Stimulated activated naive CD4-positive, alpha-beta T cell (primary cell): ENCODE results near the gene ITGB3.

ENCODE experiments used
- DNase-seq, 6 experiments: peaks; one replicate each; lab custom pipeline; 2025; lab: John Stamatoyannopoulos, UW

Gene ITGB3

DNA sequence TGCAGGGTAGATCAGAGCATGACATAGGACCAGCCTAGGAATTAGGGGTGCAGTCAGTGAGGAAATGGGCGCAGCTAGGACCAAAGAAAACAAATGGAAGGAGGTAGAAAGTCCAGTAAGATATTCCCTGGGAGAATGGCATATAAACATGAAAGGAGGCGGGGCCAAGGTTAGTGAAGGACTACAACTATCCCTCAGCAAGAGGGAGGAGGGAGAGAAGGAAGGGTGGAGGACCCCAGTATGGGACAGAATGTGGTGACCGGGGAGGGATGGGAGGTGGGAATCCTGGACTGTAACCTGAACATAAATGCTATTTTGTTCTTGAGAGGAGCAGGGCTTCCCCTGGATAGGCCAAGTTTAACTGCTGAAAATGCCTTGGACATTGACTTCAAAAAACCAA is 22.8 kb downstream of the ITGB3 start:
- no peak for DNase-seq

GRCh38 chr17:47276868-47277267 is 23.2 kb downstream of the ITGB3 start:
- no peak for DNase-seq

GRCh38 chr17:47277921-47278320 is 24.3 kb downstream of the ITGB3 start:
- DNase-seq = no peak

- DNase-seq = no peak
These were observed 24.9 kb downstream of the ITGB3 start for GRCh38 chr17:47278561-47278960.

DNA sequence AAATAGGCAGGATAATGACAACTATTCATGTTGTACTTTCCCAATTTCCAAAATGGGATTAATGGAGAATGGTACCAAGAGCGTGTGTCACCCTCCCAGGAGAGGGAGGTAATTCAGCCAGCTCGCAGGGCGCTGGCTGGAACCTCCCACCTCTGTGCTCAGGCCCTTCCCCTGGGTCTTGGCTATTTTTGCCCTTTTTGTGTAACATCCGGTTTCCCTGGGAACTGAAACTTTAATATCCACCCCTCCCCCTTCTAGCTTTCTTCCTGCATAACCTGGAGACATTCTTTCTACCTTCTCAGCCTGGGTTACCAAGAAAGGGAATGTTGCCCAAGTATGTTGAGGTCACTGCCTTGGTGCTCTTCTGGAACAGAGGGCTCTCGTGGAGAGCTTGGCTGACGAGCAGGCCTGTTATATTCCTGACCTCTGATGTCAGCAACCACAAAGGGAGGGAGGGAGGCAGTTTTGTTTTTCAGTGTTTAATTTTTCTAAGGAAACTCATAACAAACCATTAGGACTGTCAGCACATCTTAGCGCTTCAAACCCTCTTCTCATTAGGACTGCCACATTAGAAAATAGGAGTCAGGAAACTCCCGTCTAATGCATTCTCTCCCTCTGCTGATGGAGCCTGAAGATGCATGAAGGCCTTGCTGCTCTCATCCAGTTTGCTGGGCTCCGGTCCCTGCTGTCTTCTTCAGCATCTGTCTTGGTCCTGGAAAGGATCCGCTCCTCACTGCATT is 25.6 kb downstream of the ITGB3 start:
- DNase-seq = no peak

DNA sequence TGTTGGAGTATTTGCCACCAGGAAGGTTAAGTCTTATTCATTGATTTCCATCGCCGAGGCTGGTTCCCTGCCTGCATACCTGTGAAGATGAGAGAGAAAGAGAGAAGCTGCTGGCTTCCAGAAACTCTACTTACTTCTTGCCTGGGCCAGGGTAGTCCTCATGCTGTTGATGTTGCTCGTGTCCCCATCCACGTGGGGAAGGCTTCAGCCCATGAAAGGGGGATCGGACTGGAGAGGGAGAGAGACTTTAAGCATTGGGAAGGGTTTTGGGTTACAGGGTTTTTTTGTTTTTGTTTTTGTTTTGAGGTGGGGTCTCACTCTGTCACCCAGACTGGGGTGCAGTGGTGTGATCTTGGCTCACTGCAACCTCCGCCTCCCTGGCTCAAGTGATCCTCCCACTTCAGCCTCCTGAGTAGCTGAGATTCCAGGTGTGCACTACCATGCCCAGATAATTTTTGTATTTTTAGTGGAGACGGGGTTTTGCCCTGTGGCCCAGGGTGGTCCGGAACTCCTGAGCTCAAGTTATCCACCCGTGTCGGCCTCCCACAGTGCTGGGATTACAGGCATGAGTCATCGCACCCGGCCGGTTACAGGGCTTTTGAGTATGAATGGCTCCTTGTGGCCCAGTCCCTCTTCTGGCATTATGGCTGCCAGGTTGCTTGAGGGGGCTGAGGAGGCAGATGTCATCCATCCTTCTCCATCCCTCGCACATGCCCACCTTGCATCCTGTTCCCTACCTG is 26.6 kb downstream of the ITGB3 start:
- DNase-seq = no peak

GRCh38 chr17:47281216-47281615 is 27.6 kb downstream of the ITGB3 start:
- no peak for DNase-seq

DNA sequence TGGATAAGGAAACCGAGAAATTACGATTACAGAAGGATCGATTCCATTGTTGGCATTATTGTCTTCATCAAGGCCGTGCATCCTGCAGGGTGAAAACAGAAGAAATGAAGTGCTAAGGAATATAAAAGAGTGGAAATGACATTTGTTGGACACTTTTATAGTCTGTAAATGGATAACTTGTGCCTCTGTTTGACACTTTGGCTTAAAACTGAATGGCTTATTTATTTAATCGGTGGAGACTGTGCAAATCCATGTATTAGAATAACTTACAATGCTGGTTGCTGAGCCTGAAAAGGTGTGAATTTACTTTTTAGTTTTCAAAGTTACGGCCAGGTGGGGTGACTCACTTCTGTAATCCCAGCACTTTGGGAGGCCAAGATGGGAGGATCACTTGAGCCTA is 31.4 kb downstream of the ITGB3 start:
- no peak for DNase-seq

- DNase-seq = no peak
These were observed 32.7 kb downstream of the ITGB3 start for GRCh38 chr17:47286198-47286914.

- DNase-seq = no peak
These were observed 33.4 kb downstream of the ITGB3 start for GRCh38 chr17:47287068-47287467.

DNA sequence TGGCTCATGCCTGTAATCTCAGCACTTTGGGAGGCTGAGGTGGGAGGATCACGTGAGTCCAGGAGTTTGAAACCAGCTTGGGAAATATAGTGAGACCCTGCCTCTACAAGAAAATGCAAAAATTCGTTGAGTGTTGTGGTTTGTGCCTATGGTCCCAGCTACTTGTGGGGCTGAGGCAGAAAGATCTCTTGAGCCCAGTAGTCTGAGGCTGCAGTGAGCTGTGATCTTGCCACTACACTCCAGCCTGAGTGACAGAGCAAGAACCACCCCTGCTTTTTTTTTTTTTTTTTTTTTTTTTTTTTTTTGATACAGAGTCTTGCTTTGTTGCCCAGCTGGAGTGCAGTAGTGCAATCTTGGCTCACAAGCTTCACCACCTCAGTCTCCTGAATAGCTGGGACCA is 34.0 kb downstream of the ITGB3 start:
- DNase-seq = no peak

DNA sequence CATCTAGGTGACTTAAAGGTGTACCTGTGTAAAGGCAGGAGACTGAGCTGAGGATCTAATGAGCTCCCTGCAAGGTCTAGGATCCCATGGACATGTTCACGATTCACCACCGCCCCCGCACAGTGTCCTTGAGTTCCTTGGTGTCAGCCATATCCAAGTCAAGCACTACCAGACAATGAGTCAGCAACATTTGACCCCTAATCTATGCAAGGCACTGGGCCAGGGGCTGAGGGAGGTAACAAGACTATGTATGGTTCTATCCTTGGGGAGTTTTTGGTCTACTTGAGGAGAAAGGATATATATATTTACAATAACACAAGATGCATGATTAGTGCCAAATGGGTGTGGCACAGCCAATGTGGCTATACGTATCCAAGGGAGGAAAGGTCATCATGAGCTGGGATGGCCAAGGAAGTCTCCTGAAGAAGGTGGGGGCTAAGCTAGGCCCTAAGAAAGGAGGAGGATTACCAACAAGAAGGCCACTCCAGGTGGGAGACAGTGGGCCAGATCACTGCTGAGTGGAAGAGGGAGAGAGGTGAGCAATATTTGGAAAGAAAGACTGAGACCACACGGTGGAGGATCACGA is 35.0 kb downstream of the ITGB3 start:
- DNase-seq = no peak

GRCh38 chr17:47289302-47289701 is 35.7 kb downstream of the ITGB3 start:
- DNase-seq = no peak

GRCh38 chr17:47290870-47291241 is 37.2 kb downstream of the ITGB3 start:
- no peak for DNase-seq

- no peak for DNase-seq
These were observed 37.7 kb downstream of the ITGB3 start for GRCh38 chr17:47291242-47291873.

GRCh38 chr17:47292206-47292605 is 38.6 kb downstream of the ITGB3 start:
- no peak for DNase-seq

DNA sequence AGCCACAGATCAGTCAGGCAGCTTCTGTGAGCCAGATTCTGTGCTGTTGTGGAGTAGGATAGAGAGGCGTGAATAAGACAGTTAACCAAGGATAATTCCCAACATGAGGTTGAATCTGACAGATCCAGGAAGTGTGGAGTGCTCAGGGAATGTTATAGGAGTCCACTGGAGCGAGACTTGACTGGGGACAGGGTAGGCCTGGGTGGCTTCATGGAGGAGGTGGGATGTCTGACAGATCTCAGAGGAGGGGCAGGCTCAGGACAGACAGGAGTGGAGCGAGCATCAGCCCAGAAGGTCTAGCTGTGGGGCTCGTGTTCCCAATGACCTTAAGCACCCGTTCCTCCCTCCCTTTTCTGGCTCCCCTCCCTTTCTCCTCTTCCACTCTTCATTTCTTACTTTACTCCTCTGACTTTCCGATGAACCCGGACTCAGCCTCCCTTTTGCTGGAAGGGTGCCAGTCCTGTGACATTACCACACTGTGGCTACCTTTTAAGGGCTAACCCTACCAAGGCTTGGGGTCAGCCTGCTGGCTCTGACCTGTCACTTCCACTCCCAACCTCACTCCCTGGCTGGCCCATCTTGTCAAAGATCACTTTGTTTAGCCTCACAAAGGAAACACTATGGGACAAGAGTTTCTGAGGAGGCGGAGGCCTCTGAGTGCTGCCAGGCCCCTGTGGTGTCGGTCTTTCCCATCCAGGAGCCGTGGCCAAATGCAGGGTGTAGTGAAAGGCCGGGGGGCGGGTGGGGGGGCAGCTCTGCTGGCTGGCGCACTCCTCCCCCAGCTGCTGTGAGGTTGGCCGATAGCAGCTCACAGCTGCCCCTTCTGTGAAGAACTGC is 41.6 kb downstream of the ITGB3 start:
- no peak for DNase-seq

GRCh38 chr17:47295874-47296255 is 42.2 kb downstream of the ITGB3 start:
- no peak for DNase-seq

- no peak for DNase-seq
These were observed 44.2 kb downstream of the ITGB3 start for GRCh38 chr17:47297661-47298400.

DNA sequence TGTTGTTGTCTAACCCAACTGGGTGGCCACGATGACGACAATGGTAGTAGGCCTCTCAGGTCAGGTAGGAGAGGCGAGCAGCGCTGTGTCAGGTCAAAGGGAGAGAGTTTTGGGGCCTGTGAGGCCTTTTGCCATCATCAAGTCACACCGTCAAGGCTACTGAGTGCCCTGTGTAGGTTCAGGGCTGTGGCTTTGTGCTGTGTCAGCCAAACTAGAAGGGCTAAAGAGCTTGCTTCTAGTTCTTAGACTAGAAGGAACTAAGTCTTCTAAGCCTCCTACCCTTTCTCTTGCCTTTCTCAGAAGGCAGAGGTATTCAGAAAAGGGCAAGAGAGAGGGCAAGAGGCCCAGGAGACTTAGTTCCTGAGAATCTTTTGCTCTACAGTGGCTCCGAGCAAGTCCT is 45.1 kb downstream of the ITGB3 start:
- no peak for DNase-seq
